ENCODE data around the gene CEACAM19.

GRCh38 chr19:44649578-44650145 is 21.6 kb upstream of the CEACAM19 start:
- TF ChIP-seq CTCF (IDR thresholded peaks at IDR 0.05) (no peak), EP300 (IDR thresholded peaks at IDR 0.05) (no peak), POLR2A (IDR thresholded peaks at IDR 0.05) (no peak)

Data from ovary (tissue), 3 donors.